ENCODE results near the gene C10orf67. TPM values are rescaled to one million over a fixed set of nuclear protein-coding genes. Genes with fewer than 3 reads are reported as not detected.

C10orf67 gene
- total RNA-seq, 1 donor from 2014 or later: not detected

DNA sequence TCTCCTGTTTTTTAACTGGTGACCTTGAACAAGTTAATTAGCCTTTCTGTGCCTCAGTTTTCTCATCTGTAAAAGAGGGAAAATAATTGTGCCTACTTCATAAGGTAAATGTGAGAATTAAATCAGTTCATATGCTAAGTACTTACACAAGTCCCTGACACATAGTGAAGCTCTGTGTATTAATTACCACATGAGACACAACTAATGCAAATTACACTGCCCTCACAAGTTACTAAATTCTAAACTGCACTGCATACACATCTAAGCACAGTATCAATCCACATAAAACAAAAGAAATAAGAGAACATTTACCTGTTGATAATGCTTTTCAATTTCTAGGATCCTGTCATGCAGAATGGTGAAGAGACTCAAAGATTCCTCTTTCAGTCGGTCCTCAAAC lies 22.5 kb downstream of the C10orf67 start:
- Mint-ChIP-seq H3K4me1 (ENCODE audit: low read depth) (no peaks in the 10 kb centered on the region), H3K27ac (no peak overlapping the region), H3K36me3 (ENCODE audit: insufficient read depth) (no peaks in the 10 kb centered on the region), H3K27me3 (peaks cover 7% of the 10 kb centered on the region), H3K9me3 (ENCODE audit: low read depth) (no peaks in the 10 kb centered on the region), H3K4me3 (ENCODE audit: low read depth) (no peak overlapping the region)
- TF ChIP-seq, protein P1, sequence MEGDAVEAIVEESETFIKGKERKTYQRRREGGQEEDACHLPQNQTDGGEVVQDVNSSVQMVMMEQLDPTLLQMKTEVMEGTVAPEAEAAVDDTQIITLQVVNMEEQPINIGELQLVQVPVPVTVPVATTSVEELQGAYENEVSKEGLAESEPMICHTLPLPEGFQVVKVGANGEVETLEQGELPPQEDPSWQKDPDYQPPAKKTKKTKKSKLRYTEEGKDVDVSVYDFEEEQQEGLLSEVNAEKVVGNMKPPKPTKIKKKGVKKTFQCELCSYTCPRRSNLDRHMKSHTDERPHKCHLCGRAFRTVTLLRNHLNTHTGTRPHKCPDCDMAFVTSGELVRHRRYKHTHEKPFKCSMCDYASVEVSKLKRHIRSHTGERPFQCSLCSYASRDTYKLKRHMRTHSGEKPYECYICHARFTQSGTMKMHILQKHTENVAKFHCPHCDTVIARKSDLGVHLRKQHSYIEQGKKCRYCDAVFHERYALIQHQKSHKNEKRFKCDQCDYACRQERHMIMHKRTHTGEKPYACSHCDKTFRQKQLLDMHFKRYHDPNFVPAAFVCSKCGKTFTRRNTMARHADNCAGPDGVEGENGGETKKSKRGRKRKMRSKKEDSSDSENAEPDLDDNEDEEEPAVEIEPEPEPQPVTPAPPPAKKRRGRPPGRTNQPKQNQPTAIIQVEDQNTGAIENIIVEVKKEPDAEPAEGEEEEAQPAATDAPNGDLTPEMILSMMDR (IDR thresholded peaks at IDR 0.05; ENCODE audit: unreplicated experiment): no peak
- no peak for DNase-seq (ENCODE audit: low spot score, unreplicated experiment)

DNA sequence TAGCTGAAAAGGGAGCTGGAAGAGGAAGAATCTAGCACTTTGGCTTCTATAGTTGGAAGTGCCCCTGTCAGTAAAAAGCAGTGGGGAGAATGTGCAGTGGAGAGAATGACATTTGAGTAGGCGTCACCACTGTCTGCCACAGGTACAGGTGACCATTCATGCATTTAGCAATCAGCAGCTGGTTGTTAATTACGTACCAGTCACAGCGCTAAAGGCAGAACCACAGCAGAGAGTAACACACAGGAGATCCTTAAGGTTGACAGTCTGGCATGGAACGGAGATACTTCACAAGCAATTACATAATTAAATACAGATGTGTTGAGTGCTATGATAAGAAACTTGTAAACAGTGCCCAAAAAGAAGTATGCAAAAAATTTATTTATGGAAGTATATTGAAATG lies 24.8 kb downstream of the C10orf67 start:
- Mint-ChIP-seq H3K9me3 (ENCODE audit: low read depth) (no peaks in the 10 kb centered on the region), H3K27me3 (peaks cover 7% of the 10 kb centered on the region), H3K27ac (no peak overlapping the region), H3K4me1 (ENCODE audit: low read depth) (no peaks in the 10 kb centered on the region), H3K4me3 (ENCODE audit: low read depth) (no peak overlapping the region), H3K36me3 (ENCODE audit: insufficient read depth) (no peaks in the 10 kb centered on the region)
- TF ChIP-seq, protein P1 (IDR thresholded peaks at IDR 0.05; ENCODE audit: unreplicated experiment): no peak
- no peak for DNase-seq (ENCODE audit: low spot score, unreplicated experiment)

DNA sequence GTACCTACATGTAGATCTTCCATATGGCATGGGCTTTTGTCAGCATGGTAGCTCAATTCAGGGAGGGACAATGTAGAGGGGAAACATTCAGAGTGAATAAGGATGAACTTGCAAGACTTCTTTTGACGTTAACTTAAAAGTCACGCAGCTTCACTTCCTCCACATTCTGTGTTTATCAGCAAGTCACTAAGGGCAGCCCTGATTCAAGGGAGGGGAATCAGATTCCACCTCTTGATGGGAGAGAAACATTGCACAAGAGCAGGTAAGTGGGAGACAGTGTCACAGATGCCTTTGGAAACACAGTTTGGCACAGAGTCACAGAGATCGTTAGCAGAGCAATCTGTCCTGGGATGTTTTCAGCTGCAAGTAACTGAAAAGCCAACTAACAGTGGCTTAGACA lies 26.2 kb downstream of the C10orf67 start:
- DNase-seq (ENCODE audit: low spot score, unreplicated experiment): no peak
- H3K4me3 Mint-ChIP-seq (ENCODE audit: low read depth): no peak overlapping the region
- H3K4me1 Mint-ChIP-seq (ENCODE audit: low read depth): peaks cover 1% of the 10 kb centered on the region
- peaks cover 8% of the 10 kb centered on the region for H3K27me3 Mint-ChIP-seq
- no peak overlapping the region for H3K27ac Mint-ChIP-seq
- H3K36me3 Mint-ChIP-seq (ENCODE audit: insufficient read depth): no peaks in the 10 kb centered on the region
- no peaks in the 10 kb centered on the region for H3K9me3 Mint-ChIP-seq (ENCODE audit: low read depth)
- TF ChIP-seq, protein P1 (IDR thresholded peaks at IDR 0.05; ENCODE audit: unreplicated experiment): no peak

DNA sequence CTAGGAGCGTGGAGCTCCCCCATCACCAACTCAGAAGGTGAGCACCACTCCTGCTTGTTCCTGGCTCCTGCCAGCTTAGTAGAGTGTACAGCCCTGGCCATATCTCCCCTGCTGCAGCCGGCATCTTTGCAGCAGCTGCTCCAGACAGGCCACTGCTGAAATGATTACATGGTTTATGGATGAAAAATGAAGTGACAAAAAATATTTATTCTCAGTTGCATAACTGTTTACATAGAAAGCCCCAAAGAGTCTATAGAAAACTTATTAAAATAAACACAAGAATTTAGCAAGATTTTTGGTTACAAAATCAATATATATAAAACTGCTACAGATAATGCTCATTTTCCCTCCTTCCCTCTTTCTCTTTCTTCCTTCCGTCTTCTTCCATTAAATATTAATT lies 27.2 kb downstream of the C10orf67 start:
- Mint-ChIP-seq H3K36me3 (ENCODE audit: insufficient read depth) (no peaks in the 10 kb centered on the region), H3K9me3 (ENCODE audit: low read depth) (no peaks in the 10 kb centered on the region), H3K4me1 (ENCODE audit: low read depth) (peaks cover 1% of the 10 kb centered on the region), H3K27ac (no peak overlapping the region), H3K4me3 (ENCODE audit: low read depth) (no peak overlapping the region), H3K27me3 (peaks cover 13% of the 10 kb centered on the region)
- no peak for DNase-seq (ENCODE audit: low spot score, unreplicated experiment)
- TF ChIP-seq, protein P1 (IDR thresholded peaks at IDR 0.05; ENCODE audit: unreplicated experiment): no peak

DNA sequence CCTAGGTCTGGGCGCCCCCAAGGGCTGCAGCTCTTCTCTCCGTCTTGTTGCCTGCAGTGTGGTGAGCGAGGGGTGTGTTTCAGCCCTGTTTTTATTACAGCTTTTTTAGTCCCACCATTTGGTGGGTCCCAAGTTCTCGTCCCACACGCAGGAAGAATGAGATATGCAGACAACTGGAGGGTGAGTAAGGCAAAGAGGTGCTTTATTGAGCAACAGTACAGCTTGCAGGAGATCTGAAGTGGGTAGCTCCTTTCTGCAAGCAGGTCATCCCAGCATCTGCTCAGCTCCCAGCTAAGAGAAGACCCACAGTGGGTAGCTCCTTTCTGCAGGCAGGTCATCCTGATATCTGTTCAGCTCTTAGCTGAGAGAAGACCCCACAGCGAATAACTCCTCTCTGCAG lies 28.2 kb downstream of the C10orf67 start:
- no peak overlapping the region for H3K4me3 Mint-ChIP-seq (ENCODE audit: low read depth)
- TF ChIP-seq, protein P1 (IDR thresholded peaks at IDR 0.05; ENCODE audit: unreplicated experiment): no peak
- no peaks in the 10 kb centered on the region for H3K36me3 Mint-ChIP-seq (ENCODE audit: insufficient read depth)
- H3K4me1 Mint-ChIP-seq (ENCODE audit: low read depth): peaks cover 1% of the 10 kb centered on the region
- H3K9me3 Mint-ChIP-seq (ENCODE audit: low read depth): no peaks in the 10 kb centered on the region
- peaks cover 13% of the 10 kb centered on the region for H3K27me3 Mint-ChIP-seq
- no peak overlapping the region for H3K27ac Mint-ChIP-seq
- no peak for DNase-seq (ENCODE audit: low spot score, unreplicated experiment)
